Hepatocyte (in vitro differentiated cells): ENCODE measurements around the gene BRCA2. TPM values are rescaled to one million over a fixed set of nuclear protein-coding genes. Genes with fewer than 3 reads are reported as not detected.

Experiments used
- DNase-seq: peaks from one replicate; pipeline ENCODE4 v3.0.0-alpha.2; 2016; ENCODE audit warnings: low spot score
- H2AFZ ChIP-seq: fragments of 200-600 bp; sonication (generic); 2 replicates; pipeline ENCODE4 v1.6.0; 2016; ENCODE audit warnings: antibody characterized with exemption, mild to moderate bottlenecking
- H3K27ac ChIP-seq: fragments of 200-600 bp; sonication (generic); 2 replicates; pipeline ENCODE4 v1.5.1; 2016; ENCODE audit warnings: mild to moderate bottlenecking
- H3K27me3 ChIP-seq: fragments of 200-600 bp; sonication (generic); 2 replicates; pipeline ENCODE4 v1.6.1; 2016
- H3K36me3 ChIP-seq: fragments of 200-600 bp; sonication (generic); replicated peaks from 2 replicates; pipeline ENCODE4 v1.5.1; 2016; ENCODE audit warnings: low read depth; ENCODE audit not compliant: insufficient read depth
- H3K4me1 ChIP-seq: fragments of 200-600 bp; sonication (generic); 2 replicates; pipeline ENCODE4 v1.5.1; 2016; ENCODE audit warnings: mild to moderate bottlenecking, moderate library complexity; ENCODE audit not compliant: insufficient read depth
- H3K4me2 ChIP-seq: fragments of 200-600 bp; sonication (generic); 2 replicates; pipeline ENCODE4 v1.6.0; 2016
- H3K4me3 ChIP-seq: fragments of 200-600 bp; sonication (generic); 2 replicates; pipeline ENCODE4 v1.5.1; 2016; ENCODE audit warnings: mild to moderate bottlenecking
- H3K79me2 ChIP-seq: fragments of 200-600 bp; sonication (generic); 2 replicates; pipeline ENCODE4 v1.6.0; 2017; ENCODE audit warnings: mild to moderate bottlenecking
- H3K9me2 ChIP-seq: fragments of 200-600 bp; sonication (generic); replicated peaks from 2 replicates; pipeline ENCODE4 v1.6.0; 2017; ENCODE audit warnings: mild to moderate bottlenecking; ENCODE audit not compliant: insufficient read depth
- H3K9me3 ChIP-seq: fragments of 200-600 bp; sonication (generic); 2 replicates; pipeline ENCODE4 v1.5.1; 2016; ENCODE audit warnings: low read depth, mild to moderate bottlenecking
- H4K20me1 ChIP-seq: fragments of 200-600 bp; sonication (generic); 2 replicates; pipeline ENCODE4 v1.6.0; 2016; ENCODE audit warnings: mild to moderate bottlenecking; ENCODE audit not compliant: insufficient read depth, poor library complexity, severe bottlenecking
- CTCF ChIP-seq: fragments of 200-600 bp; sonication (generic); IDR thresholded peaks from 2 replicates; pipeline ENCODE4 v1.5.1; 2016; ENCODE audit warnings: antibody characterized with exemption, mild to moderate bottlenecking; ENCODE audit not compliant: poor library complexity
- EZH2 ChIP-seq: fragments of 200-600 bp; sonication (generic); IDR thresholded peaks from 2 replicates; pipeline ENCODE4 v1.6.1; 2016; ENCODE audit warnings: antibody characterized with exemption, mild to moderate bottlenecking, borderline replicate concordance
- EZH2phosphoT487 ChIP-seq: fragments of 200-600 bp; sonication (generic); IDR thresholded peaks from one replicate; pipeline ENCODE4 v1.6.1; 2018; ENCODE audit warnings: antibody characterized with exemption, mild to moderate bottlenecking, low read depth, moderate library complexity; ENCODE audit not compliant: unreplicated experiment, severe bottlenecking
- WGBS: methylation state at CpG from one replicate; pipeline ENCODE4 v1.1.6; 2016; ENCODE audit warnings: low lambda C conversion rate; ENCODE audit errors: missing lambda C conversion rate; 5-methylcytosine and 5-hydroxymethylcytosine counted together
- polyA plus RNA-seq: library from polyadenylated mRNA; unstranded; fragments of >200 nt; fragmentation: Nextera tagmentation; extraction: Ambion mirVana; gene quantifications from 2 replicates; pipeline ENCODE4 v1.2.1, GENCODE V29; 2016
- total RNA-seq: library from RNA; depleted of rRNA; stranded (reverse); fragments of >200 nt; gene quantifications from 2 replicates; pipeline ENCODE4 v1.2.3, GENCODE V29; 2014

BRCA2 gene
- total and polyA plus RNA-seq, 2 experiments from 2014 or later: 1.4 to 2.8 TPM

- no peaks in the 10 kb centered on the region for H3K9me2 ChIP-seq
- WGBS: 69% methylated on average over 6 of the region's 6 CpGs
- H3K27ac ChIP-seq: peak overlapping the region; percentile 99
- H2AFZ ChIP-seq: peak overlapping the region; percentile 100
- H3K9me3 ChIP-seq: no peaks in the 10 kb centered on the region
- H3K27me3 ChIP-seq: no peaks in the 10 kb centered on the region
- DNase-seq: no peak
- H3K36me3 ChIP-seq: no peaks in the 10 kb centered on the region
- peak overlapping the region; percentile 79 for H3K4me3 ChIP-seq
- no peaks in the 10 kb centered on the region for H3K4me1 ChIP-seq
- TF ChIP-seq CTCF (no peak), EZH2 (no peak), EZH2phosphoT487 (no peak)
- H3K4me2 ChIP-seq: peak overlapping the region; percentile 91
- H3K79me2 ChIP-seq: no peaks in the 10 kb centered on the region
- H4K20me1 ChIP-seq: no peaks in the 10 kb centered on the region
These were observed 1.2 kb downstream of the BRCA2 start for GRCh38 chr13:32316501-32316900.

DNA sequence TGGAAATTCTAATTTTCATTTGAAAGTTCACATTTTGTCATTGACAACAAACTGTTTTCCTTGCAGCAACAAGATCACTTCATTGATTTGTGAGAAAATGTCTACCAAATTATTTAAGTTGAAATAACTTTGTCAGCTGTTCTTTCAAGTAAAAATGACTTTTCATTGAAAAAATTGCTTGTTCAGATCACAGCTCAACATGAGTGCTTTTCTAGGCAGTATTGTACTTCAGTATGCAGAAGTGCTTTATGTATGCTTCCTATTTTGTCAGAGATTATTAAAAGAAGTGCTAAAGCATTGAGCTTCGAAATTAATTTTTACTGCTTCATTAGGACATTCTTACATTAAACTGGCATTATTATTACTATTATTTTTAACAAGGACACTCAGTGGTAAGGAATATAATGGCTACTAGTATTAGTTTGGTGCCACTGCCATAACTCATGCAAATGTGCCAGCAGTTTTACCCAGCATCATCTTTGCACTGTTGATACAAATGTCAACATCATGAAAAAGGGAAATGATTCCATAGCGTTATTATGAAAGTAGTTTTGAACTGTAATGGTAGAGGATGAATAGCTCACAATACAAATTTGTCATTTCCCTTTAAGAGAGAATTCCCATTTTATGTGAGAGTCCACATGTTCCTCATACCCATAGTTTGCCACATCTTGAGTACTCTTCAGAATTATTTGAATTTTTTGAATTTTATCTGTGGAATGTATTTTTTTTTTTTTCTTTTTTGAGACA is 2.6 kb downstream of the BRCA2 start:
- Histone ChIP-seq H3K36me3 (no peaks in the 10 kb centered on the region), H3K9me3 (no peaks in the 10 kb centered on the region), H3K9me2 (no peaks in the 10 kb centered on the region), H2AFZ (no peak overlapping the region), H3K27me3 (no peaks in the 10 kb centered on the region), H3K4me3 (no peak overlapping the region), H3K79me2 (no peaks in the 10 kb centered on the region), H3K4me1 (no peaks in the 10 kb centered on the region), H3K27ac (no peak overlapping the region), H4K20me1 (no peaks in the 10 kb centered on the region), H3K4me2 (no peak overlapping the region)
- WGBS: 98% methylated on average over 2 of the region's 2 CpGs
- no peak for DNase-seq
- no peak for TF ChIP-seq EZH2
- TF ChIP-seq CTCF: no peak
- no peak for TF ChIP-seq EZH2phosphoT487

DNA sequence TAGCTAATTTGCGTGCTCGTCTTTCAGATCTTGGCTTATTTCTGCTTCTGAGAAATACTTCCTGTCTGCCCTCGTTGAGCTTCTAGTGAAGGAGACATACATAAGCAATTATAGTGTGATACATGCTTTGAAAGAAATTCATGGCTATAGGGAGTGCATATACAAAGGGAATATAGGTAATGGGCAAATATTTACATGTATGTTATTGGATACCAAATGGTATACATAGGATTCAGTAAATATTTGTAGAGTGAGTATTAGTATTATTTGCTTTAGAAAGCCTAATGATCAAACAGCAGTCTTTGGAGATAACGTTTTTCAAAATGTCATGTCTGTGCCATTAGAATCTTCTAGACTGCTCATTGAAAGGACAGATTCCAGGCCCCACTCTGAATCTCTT is 5.2 kb downstream of the BRCA2 start:
- H3K4me2 ChIP-seq: no peak overlapping the region
- 70% methylated on average over 4 of the region's 4 CpGs for WGBS
- no peaks in the 10 kb centered on the region for H3K79me2 ChIP-seq

More for the DNA sequence above, 5.2 kb downstream of the BRCA2 start:
- no peaks in the 10 kb centered on the region for H3K27me3 ChIP-seq
- H3K27ac ChIP-seq: no peak overlapping the region
- no peak for TF ChIP-seq EZH2
- TF ChIP-seq EZH2phosphoT487: no peak
- no peak for TF ChIP-seq CTCF
- H2AFZ ChIP-seq: no peak overlapping the region
- no peaks in the 10 kb centered on the region for H3K9me2 ChIP-seq
- H3K9me3 ChIP-seq: no peaks in the 10 kb centered on the region
- DNase-seq: no peak
- no peaks in the 10 kb centered on the region for H4K20me1 ChIP-seq
- no peaks in the 10 kb centered on the region for H3K4me1 ChIP-seq
- no peaks in the 10 kb centered on the region for H3K36me3 ChIP-seq
- H3K4me3 ChIP-seq: no peak overlapping the region
